HPDE6-E6E7 (cell line): ENCODE results near the gene PLXNA4.

ENCODE experiments used
- DNase-seq: peaks from one replicate; pipeline ENCODE4 v3.0.0; 2011; ENCODE audit warnings: missing footprints; ENCODE audit errors: extremely low spot score

The PLXNA4 gene

GRCh38 chr7:132317701-132318351, 258.4 kb downstream of the PLXNA4 start:
- no peak for DNase-seq

- DNase-seq: no peak
Observed at GRCh38 chr7:132312531-132313055, 263.7 kb downstream of the PLXNA4 start.

GRCh38 chr7:132311733-132312132, 264.5 kb downstream of the PLXNA4 start:
- no peak for DNase-seq

GRCh38 chr7:132309102-132309805, 267.0 kb downstream of the PLXNA4 start:
- DNase-seq: no peak

GRCh38 chr7:132307465-132307864, 268.8 kb downstream of the PLXNA4 start:
- DNase-seq: no peak

GRCh38 chr7:132300599-132301277, 275.5 kb downstream of the PLXNA4 start:
- no peak for DNase-seq

- DNase-seq: no peak
Observed at GRCh38 chr7:132298790-132299189, 277.5 kb downstream of the PLXNA4 start.

GRCh38 chr7:132296820-132297219, 279.4 kb downstream of the PLXNA4 start:
- no peak for DNase-seq

GRCh38 chr7:132295175-132295574, 281.1 kb downstream of the PLXNA4 start:
- DNase-seq: no peak

GRCh38 chr7:132292803-132293202, 283.5 kb downstream of the PLXNA4 start:
- no peak for DNase-seq

GRCh38 chr7:132291481-132291880, 284.8 kb downstream of the PLXNA4 start:
- no peak for DNase-seq

GRCh38 chr7:132290021-132290420, 286.2 kb downstream of the PLXNA4 start:
- no peak for DNase-seq

GRCh38 chr7:132286836-132287235, 289.4 kb downstream of the PLXNA4 start:
- no peak for DNase-seq

GRCh38 chr7:132280335-132280734, 295.9 kb downstream of the PLXNA4 start:
- no peak for DNase-seq

GRCh38 chr7:132279718-132280117, 296.6 kb downstream of the PLXNA4 start:
- DNase-seq: no peak

GRCh38 chr7:132276976-132277725, 299.1 kb downstream of the PLXNA4 start:
- no peak for DNase-seq

- no peak for DNase-seq
Observed at GRCh38 chr7:132276234-132276630, 300.0 kb downstream of the PLXNA4 start.

- DNase-seq: no peak
Observed at GRCh38 chr7:132275416-132276233, 300.6 kb downstream of the PLXNA4 start.

- DNase-seq: no peak
Observed at GRCh38 chr7:132272763-132273371, 303.4 kb downstream of the PLXNA4 start.

GRCh38 chr7:132270517-132270916, 305.8 kb downstream of the PLXNA4 start:
- no peak for DNase-seq

GRCh38 chr7:132269718-132270117, 306.6 kb downstream of the PLXNA4 start:
- DNase-seq: no peak
